ENCODE data around the gene RAB20. TPM values are rescaled to one million over a fixed set of nuclear protein-coding genes. Genes with fewer than 3 reads are reported as not detected.

RAB20 gene
- total RNA-seq, 1 donor from 2014 or later: 51.3 TPM

GRCh38 chr13:110509971-110510786 lies 51.3 kb downstream of the RAB20 start:
- Histone ChIP-seq H3K4me1 (peaks cover 31% of the 10 kb centered on the region), H3K27me3 (ENCODE audit: low read depth) (no peaks in the 10 kb centered on the region), H3K9me3 (no peaks in the 10 kb centered on the region), H3K4me3 (no peak overlapping the region), H3K27ac (no peak overlapping the region), H3K36me3 (peaks cover 73% of the 10 kb centered on the region)
- TF ChIP-seq, protein P1, sequence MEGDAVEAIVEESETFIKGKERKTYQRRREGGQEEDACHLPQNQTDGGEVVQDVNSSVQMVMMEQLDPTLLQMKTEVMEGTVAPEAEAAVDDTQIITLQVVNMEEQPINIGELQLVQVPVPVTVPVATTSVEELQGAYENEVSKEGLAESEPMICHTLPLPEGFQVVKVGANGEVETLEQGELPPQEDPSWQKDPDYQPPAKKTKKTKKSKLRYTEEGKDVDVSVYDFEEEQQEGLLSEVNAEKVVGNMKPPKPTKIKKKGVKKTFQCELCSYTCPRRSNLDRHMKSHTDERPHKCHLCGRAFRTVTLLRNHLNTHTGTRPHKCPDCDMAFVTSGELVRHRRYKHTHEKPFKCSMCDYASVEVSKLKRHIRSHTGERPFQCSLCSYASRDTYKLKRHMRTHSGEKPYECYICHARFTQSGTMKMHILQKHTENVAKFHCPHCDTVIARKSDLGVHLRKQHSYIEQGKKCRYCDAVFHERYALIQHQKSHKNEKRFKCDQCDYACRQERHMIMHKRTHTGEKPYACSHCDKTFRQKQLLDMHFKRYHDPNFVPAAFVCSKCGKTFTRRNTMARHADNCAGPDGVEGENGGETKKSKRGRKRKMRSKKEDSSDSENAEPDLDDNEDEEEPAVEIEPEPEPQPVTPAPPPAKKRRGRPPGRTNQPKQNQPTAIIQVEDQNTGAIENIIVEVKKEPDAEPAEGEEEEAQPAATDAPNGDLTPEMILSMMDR (IDR thresholded peaks at IDR 0.05): no peak
- ATAC-seq (no peak), DNase-seq (no peak)
- intact Hi-C loops (cut with DNase I): no loop called here

GRCh38 chr13:110509478-110509926 lies 52.0 kb downstream of the RAB20 start:
- Histone ChIP-seq H3K4me1 (peaks cover 31% of the 10 kb centered on the region), H3K27ac (no peak overlapping the region), H3K27me3 (ENCODE audit: low read depth) (no peaks in the 10 kb centered on the region), H3K4me3 (no peak overlapping the region), H3K36me3 (peaks cover 80% of the 10 kb centered on the region), H3K9me3 (no peaks in the 10 kb centered on the region)
- no peak for ATAC-seq
- intact Hi-C loops (cut with DNase I): no loop called here
- no peak for DNase-seq
- TF ChIP-seq, protein P1 (IDR thresholded peaks at IDR 0.05): no peak

DNA sequence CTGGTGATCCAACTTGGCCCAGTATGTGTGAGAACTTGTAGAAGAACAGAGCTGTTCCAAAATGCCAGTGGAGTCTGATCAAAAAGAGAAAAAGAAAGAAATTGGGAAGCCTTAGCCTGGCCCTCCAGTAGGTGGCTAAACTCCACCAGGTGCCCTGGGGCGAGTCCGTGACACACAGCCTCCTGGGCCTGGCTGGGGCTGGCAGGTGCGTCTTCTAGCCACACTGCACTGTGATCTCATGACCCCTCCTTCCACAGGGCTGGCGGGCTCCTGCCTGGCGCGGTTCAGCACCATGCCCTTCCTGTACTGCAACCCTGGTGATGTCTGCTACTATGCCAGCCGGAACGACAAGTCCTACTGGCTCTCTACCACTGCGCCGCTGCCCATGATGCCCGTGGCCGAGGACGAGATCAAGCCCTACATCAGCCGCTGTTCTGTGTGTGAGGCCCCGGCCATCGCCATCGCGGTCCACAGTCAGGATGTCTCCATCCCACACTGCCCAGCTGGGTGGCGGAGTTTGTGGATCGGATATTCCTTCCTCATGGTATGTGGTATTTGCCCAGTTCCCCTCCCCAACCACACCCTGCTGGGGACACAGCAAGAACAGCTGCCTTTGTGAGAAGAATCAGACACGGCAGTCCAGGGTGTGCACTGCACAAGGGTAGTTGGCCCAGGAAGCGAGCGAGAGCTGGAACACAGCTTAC lies 53.7 kb downstream of the RAB20 start:
- no peaks in the 10 kb centered on the region for H3K27me3 ChIP-seq (ENCODE audit: low read depth)
- intact Hi-C loops (cut with DNase I): no loop called here
- ATAC-seq (peak; percentile 77 to 80), DNase-seq (peak; percentile 75)
- no peak overlapping the region for H3K4me3 ChIP-seq
- no peaks in the 10 kb centered on the region for H3K9me3 ChIP-seq
- H3K4me1 ChIP-seq: peaks cover 31% of the 10 kb centered on the region
- H3K36me3 ChIP-seq: peaks cover 84% of the 10 kb centered on the region
- peak overlapping the region; percentile 64 for H3K27ac ChIP-seq
- TF ChIP-seq, protein P1 (IDR thresholded peaks at IDR 0.05): peak; percentile 19

DNA sequence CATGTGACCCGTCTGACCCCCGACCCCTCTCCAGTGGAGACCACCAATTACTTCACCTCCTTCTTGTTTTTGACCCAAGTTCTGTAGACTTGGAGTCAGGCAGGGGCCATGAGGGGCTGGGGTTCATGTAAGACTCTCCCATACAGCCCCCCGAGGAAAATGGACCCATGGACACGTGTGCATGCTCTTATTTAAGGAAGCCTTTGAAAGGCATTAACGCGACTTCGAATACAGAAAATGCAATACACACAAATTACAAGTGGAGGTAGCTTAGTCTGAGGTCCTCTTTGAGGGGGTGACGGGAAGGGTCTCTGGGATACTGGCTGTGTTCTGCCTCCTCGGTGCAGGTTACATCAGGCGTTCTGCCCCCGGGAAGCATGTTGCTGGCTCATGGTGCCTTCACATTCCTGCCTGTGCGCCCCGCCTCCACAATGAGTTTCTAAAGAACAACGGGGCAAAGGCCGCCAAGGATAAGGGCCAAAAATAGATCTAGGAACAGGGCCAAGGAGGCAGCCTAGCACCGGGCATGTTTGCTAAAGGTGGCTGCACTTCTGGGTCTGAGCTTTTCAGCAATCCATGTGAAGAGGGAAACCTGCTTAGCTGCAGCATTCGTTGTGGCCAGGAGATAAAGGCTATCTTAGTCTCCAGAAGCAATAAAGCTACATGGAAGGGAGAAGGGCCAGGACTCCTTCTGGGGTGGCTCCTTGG lies 54.5 kb downstream of the RAB20 start:
- TF ChIP-seq, protein P1 (IDR thresholded peaks at IDR 0.05): no peak
- no peaks in the 10 kb centered on the region for H3K9me3 ChIP-seq
- intact Hi-C loops (cut with DNase I): no loop called here
- H3K4me3 ChIP-seq: no peak overlapping the region
- DNase-seq: peak; percentile 86
- ATAC-seq: peak; percentile 86 to 91
- peaks cover 31% of the 10 kb centered on the region for H3K4me1 ChIP-seq
- peak overlapping the region; percentile 64 for H3K27ac ChIP-seq
- H3K36me3 ChIP-seq: peaks cover 84% of the 10 kb centered on the region
- H3K27me3 ChIP-seq (ENCODE audit: low read depth): no peaks in the 10 kb centered on the region

DNA sequence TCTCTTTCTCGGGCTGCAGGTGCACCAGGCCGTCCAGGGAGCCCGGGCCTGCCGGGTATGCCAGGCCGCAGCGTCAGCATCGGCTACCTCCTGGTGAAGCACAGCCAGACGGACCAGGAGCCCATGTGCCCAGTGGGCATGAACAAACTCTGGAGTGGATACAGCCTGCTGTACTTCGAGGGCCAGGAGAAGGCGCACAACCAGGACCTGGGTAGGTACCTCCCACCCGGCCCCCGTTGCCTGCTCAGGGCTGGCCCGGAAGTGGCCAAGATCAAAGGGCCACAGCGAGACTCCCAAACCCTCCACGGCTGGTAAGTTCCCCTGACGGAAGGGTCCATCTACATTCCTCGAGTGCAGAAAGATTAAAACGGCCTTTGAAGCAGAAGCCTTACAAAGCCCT lies 55.1 kb downstream of the RAB20 start:
- intact Hi-C loops (cut with DNase I): no loop called here
- no peak overlapping the region for H3K27ac ChIP-seq
- TF ChIP-seq, protein P1 (IDR thresholded peaks at IDR 0.05): no peak
- H3K27me3 ChIP-seq (ENCODE audit: low read depth): no peaks in the 10 kb centered on the region
- ATAC-seq (peak; percentile 1 to 11), DNase-seq (peak; percentile 47)
- no peaks in the 10 kb centered on the region for H3K9me3 ChIP-seq
- no peak overlapping the region for H3K4me3 ChIP-seq
- H3K36me3 ChIP-seq: peaks cover 85% of the 10 kb centered on the region
- H3K4me1 ChIP-seq: peaks cover 31% of the 10 kb centered on the region
